UCSD-AML1 (cell line): ENCODE results near the gene TMC1.
"Not testable (repeated sequence)": the region's sequence is repeated elsewhere in the genome, so short reads cannot be mapped to it uniquely, and the experiment has no call there.

Experiments used
- DNase-seq: peaks from one replicate; lab custom pipeline; 2025; ENCODE audit not compliant: unreplicated experiment; lab: John Stamatoyannopoulos, UW

TMC1 gene

DNA sequence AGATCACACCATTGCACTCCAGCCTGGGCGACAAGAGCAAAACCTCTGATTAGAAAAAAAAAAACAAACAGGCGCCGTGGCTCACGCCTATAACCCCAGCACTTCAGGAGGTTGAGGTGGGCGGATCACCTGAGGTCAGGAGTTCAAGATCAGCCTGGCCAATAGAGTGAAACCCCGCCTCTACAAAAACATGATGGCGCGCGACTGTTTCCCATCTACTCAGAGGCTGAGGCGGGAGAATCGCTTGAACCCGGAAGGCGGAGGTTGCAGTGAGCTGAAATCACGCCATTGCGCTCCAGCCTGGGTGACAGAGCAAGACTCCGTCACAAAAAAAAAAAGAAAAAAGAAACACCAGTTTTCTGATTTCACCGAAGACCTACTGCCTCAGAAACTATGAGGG is at the start of gene TMC1:
TSS of gene TMC1 (plus strand) at position 193 of the 400 bp plus-strand sequence. CDS start 127,041 bp downstream, outside the sequence.
- DNase-seq, result not testable (repeated sequence)

DNA sequence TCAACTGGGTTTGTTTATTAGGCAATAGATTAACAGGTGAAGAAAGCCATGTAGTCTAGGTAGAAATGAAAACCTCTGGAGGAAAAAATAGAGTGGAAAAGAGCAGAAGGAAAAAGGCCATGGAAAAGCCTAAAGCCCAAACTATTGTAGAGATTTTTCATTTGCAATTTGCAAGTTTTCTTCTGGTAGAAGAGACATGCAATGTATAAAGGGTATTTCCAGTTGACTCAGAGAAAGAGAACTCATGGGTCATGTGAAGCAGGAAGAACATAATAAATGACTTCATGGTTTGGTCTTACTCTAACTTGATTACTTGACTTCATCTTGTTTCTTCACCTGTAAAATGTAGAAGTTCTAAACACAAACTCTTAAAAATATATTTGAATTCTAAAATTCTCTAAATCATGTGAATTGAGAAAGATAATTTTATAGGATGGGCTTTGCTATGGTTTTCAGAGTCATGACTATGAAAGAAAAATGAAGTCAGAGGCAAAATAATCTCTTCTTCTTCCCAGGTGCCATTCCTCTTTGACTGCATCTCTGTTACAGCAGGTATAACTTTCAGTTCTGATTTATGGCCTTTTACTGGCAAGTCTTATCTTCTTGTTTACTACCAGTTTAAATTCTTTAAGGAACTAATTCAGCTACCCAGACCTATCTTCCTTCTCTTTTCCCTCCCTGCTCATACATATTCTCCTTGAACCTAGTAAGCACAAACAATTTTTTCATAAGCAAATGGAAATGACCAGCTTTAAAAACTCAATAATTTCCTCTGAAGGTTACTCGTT is 47.7 kb upstream of the TMC1 start:
- no peak for DNase-seq

DNA sequence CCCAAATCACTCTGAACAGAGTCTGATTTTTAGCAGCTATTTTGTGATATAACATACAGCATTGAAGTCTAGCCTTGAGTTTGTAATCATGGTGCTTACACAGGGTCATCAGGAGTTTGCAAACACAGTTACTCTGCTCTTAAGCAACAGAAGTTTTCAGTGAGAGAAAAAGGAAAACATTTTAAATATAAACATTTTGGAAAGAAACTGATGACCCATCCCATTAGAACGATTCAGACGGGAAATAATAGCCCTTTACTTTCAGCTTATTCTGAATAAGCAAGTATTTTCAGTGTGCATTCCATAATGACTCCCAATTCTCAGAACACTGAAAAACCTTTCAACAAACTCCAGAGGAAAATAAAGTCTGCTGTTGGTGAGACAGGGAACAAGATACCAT is 46.7 kb upstream of the TMC1 start:
- no peak for DNase-seq

DNA sequence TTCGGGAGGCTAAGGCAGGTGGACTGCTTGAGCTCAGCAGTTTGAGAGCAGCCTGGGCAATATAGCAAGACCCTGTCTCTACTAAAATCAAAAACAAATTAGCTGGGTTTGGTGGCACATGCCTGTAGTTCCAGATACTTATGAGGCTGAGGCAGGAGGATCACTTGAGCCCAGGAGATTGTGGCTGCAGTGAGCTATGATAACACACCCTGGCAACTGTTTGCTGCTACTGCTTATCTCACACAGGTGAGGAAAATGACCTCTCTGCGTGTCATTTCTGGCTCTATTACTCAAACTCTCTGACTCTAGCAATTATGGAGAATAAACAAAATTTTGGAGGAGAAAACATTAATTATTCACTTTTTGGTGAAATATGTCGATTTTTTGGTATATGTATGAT is 45.3 kb upstream of the TMC1 start:
- DNase-seq, result no peak

DNA sequence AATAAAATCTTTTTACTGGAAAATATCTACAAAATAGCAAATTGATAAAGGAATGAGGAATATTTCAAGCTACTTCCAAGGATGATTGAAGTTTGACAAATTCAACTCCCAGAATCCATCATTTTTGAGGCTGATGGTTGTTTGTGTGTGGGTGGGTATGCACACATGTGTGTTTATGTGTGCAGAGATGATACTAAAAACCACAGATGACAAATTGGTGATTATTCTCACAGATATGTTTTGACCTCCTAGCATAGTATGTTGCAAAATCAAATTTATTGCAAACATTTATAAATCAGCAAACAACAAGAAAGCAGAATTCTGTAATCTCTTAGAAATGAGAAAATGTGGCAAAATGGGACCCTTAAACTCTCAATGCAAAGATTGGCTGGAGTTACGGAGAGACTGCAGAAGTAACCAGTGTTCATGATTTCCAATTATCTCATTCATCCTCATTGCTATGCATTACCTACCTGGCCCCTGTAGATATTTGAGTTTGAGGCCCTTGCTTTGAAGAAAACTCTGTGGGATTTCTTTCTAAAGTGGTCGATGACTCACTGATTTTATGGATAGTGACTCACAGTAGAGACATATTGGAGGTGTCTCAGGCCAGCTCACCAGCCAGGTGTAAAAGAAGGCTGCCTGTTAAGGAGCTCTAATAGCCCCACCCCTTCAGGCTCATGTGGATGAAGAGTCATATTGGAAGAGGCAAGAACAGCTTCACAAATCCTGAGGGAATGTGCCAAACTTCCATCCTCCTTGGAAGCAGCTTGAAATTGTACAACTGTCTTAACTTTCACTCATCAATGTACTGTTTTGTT is 44.6 kb upstream of the TMC1 start:
- DNase-seq, result no peak

DNA sequence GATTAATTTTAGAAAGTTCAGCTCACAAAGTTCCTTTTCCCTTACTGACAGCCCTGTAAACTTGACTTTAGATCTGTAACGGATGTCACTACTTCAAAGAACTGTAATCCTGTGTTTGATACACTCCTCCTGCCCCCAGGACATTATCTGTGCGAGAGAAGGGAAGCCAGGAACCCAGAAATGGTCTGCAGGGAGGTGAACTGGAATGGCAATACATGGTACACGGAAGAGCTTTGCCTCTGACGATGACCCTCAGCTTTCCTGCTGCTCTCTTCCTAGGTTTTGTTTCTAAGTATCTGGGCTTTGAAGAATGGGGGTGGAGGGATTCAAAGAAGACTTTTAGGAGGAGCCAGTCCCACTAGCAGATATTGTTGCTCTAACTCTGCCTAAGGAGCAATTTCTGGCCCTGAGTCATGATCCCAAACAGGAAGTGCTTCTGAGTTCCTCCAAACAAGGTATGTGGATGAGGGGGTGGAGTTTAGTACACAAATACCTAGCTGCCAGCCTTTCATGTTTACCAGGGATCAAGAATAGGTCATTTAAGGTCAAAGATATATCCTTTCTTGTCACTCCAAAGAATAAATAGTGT is 43.4 kb upstream of the TMC1 start:
- no peak for DNase-seq

DNA sequence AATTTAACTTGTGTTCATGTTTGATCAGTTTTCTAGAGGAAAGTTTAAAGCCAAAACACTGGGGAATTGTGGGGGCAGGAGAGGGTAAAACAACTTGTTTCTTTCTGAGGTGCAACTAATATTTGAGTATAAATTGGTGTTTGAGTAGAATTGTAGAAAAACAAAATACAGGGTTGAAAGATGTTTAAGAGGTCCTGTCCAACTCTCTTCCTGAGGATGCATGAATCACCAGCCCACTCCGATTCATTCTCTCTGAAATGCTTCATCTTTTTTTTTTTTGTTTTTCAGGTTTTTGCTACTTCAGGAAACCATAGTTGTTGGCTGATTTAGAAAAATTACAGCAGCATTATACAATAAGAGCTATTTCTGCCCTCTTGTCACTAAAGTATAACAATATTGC is 42.4 kb upstream of the TMC1 start:
- DNase-seq, result no peak

DNA sequence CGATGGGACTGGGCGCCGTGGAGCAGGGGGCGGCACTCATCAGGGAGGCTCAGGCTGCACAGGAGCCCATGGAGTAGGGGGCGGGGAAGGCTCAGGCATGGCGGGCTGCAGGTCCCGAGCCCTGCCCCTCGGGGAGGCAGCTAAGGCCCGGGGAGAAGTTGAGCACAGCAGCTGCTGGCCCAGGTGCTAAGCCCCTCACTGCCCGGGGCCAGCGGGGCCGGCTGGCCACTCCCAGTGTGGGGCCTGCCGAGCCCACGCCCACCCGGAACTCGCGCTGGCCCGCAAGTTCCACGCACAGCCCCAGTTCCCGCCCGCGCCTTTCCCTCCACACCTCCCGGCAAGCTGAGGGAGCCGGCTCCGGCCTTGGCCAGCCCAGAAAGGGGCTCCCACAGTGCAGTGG is 41.1 kb upstream of the TMC1 start:
- DNase-seq, result not testable (repeated sequence)

DNA sequence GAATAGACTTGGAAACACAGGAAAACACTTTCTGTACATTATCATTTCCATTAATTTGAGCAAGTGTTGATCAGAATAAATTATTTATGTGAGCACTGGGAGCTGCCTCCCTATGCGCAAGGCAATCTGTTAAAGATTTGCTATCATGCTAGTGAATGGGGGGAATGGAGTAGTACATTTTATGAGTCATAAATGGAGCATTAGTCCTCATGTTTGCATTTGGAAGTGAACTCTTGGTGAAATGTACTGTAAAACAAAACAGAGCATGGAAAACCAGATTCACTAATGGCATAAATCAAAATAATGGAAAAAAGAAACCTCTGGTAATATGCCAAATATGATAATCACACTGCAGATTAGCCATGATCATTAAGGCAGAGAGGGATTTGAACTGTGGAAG is 40.5 kb upstream of the TMC1 start:
- DNase-seq, result no peak

DNA sequence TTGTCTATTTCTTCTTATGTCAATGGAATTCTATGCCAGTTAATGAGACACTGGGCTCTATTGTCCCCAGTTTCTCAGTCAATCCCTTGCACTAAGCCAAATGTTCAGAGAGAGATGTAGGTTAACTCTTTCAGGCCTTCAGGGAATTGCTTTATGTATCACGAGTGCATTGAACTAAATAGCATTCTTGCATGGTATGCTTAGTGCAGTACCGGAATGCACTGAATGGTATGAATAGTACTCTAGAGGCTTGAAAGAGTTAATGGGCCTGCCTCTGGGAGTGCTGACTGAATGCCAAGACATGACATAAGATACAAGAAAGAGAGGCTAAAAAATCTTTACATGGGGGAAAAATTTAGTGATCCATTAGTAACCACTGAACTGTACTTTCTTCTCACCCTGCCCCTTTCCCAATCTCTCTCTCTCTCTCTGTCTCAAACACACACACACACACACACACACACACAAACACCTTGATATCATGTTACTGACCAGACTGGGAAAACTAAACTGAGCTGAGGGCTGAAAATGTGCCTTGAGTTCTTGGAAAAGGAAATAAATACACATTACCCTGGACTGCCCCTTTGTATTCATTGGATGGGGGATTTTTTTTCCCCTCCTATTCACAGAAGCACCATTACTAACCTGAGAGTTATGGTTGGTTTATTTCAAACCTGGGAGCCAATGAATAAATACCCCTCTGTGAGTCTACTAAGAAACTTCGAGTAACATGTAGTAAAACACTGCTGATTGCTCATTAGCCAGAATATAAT is 35.4 kb upstream of the TMC1 start:
- no peak for DNase-seq

DNA sequence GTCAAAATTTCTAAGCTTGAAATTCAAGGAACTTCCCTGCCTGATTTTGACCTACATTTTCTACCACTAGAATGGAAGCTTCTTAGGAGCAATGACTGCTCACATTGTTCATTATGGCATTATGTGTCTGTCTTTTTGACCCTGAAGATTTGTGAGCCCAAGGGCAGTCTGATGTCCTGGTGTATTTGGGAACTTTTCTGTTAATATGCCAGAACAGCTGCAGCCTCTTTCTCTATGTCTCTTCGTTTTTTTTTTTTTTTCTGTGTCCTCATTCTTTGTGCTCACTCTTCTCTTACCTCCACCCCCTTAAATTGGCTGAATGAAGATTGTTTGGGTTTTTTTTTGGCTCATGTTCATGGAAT is 34.8 kb upstream of the TMC1 start:
- no peak for DNase-seq

DNA sequence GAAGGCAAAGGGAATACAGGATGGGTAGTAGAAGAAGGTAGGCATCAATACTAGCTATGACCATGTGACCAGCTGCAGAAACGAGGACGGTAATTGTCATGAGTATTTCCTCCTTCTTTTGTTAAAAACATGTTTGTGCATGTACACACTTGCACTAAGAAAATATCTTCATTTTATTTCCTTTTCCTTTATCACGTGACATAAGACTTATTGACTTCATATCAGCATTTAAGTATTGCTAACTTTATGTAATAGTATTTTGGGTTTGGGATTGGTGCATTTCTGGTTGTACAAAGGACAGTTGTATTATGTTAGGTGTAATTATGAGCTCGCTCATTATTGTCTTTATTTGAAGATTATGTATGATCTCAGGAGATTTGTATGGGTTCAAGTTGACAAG is 33.7 kb upstream of the TMC1 start:
- DNase-seq, result not testable (repeated sequence)

DNA sequence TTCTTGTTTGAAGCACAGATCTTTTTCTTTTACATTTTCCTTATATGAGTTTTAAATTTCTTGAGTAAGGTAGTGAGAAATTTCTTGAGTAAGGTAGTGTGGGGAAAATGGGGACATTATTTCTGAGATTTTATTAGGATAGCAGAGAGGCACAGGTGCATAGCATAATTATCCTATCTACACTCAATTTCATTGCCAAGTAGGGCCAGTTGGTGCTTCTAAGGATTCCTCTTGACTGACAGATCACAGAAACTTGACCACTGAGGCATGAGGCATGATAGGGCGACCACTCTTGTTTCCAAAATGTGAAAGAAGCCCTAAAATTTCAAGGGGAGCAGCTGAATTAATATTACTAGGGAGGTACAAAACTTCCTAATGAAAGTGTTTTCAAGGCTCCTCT is 31.4 kb upstream of the TMC1 start:
- DNase-seq, result no peak

DNA sequence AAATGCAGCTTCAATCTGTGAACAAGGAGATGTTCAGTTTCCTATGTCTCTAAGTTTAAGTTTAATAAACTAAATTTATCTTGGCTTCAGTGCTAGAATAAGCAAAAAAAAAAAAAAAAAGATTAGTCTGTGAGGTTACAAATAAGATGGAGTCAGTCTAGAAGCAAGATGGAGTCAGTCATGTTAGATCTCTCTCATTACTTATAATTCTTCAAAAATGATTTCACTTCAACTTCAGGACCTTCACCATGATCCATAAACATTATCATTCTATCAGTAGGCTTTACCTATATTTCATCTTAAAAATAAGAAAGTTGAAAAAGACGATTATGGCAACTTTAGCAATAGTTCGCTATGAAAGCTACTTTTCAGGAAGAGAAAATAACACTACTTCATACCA is 30.2 kb upstream of the TMC1 start:
- DNase-seq, result no peak

DNA sequence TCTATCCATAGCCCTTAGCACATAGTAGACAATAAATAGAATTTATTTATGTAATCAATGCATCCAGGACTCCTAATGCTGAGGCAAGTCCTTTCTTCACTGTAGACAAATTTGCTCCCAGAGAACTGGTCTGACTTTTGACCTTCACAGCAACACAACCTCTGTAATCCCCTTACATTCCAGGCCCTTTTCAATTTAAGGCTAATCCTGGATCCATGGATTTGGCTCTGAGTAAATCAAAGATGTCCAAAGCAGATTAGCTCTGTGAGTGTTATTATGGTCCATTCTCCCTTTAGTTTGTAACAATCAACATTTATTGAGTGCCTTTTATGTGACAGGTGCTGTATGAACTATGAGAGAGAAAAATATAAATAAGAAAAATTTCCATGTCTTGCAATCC is 27.4 kb upstream of the TMC1 start:
- DNase-seq, result no peak

DNA sequence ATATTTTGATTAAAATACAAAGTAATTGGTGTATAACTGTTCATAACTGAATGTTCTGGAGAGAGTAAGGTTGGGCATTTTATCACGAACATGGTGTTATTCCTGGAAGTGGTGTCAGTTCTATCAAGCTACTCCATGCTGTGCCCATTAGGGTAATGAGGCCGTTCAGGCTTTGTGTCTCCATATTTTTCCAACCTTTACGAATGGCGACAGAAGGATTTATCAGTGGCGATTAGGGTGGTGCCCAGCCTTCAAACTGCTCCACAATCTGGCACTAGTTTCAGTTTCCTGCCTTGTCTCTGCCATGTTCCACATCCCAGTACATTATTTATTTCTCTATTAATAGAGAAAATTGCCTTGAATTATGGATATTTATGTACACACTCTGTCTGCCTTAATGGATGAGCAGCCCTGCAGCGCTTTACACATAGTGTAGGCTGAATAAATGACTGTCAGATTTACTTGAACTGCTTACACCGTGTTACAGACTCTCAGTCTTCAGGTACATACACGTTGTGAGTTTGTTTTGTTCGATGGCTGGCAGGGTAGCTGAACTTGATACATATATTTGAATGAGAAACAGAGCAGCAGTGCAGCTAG is 23.9 kb upstream of the TMC1 start:
- no peak for DNase-seq

DNA sequence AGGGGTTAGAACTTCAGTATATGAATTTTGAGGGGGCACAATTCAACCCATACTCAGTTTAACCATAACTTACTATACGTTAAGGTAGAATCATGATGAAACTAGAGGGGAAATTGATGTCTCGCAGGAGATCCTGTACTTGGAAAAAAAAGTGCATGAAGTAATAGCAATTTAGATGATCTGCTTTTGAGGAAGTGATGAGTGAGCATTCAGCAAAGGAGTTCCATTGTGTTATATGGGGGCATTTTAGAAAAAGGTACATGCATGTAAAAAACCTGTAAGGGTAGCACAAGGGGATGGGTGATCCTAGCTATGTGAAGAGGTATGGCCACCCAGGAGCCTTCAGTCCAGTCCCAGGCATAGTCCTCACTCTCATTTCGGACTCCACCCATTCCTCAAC is 14.8 kb upstream of the TMC1 start:
- DNase-seq, result no peak

DNA sequence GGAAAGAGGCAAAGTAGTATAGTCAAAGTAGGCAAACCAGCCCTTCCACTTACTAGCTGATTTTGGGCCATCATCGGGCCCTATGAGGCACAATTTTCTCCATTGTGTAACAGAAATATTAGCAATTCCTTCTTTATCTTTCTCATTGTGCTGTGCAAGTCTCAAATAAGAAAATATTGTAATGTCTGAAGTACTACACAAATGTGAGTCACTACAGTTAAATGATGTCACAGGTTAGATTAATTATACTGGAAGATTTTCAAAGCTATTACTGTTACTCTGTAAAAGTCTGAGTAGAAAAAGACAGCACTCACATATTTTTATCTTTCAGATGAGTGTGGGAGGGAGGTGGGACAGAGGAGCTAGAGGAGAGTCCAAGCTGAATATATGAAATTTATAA is 12.4 kb upstream of the TMC1 start:
- no peak for DNase-seq

DNA sequence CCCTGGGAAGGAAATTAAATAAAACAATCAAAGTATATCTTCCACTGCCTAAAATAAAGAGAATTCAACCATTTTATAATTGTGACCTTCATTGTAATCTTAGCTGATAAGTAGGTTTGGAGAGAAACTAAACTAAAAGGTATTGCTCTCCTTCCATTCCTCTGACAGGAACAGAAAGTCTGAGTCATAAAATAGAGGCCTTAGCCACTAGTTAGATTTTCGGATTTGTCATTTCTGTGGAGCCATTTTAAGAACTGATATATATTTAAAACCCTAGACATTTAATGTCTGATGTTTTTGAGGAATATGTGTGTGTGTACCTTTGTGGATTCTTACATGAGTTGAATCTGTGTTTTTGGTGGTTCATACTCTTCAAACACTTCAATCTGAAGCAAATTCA is 11.8 kb upstream of the TMC1 start:
- no peak for DNase-seq

DNA sequence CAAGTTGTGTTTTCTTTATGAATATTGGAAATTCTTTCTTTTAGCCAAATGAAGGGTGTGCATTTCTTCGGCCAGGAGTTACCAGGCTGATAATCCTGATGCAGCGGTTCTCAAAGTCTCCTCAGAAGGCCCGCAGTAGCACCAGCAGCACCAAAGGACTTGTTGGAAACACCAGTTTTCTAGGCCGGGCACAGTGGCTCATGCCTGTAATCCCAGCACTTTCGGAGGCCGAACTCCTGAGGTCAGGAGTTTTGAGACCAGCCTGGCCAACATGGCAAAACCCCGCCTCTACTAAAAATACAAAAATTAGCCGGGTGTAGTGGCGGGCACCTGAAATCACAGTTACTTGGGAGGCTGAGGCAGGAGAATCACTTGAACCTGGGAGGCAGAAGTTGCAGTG is 397 bp upstream of the TMC1 start:
- DNase-seq, result not testable (repeated sequence)
